GM21576 (cell line): ENCODE results near the gene IL5.
"Not testable (repeated sequence)": the region's sequence is repeated elsewhere in the genome, so short reads cannot be mapped to it uniquely, and the experiment has no call there.

ENCODE experiments used
- ATAC-seq: cut with Tn5 transposase; IDR thresholded peaks from one replicate; pipeline ENCODE4 v1.9.1; 2021; ENCODE audit warnings: mild to moderate bottlenecking, moderate library complexity; ENCODE audit not compliant: unreplicated experiment

The IL5 gene

DNA sequence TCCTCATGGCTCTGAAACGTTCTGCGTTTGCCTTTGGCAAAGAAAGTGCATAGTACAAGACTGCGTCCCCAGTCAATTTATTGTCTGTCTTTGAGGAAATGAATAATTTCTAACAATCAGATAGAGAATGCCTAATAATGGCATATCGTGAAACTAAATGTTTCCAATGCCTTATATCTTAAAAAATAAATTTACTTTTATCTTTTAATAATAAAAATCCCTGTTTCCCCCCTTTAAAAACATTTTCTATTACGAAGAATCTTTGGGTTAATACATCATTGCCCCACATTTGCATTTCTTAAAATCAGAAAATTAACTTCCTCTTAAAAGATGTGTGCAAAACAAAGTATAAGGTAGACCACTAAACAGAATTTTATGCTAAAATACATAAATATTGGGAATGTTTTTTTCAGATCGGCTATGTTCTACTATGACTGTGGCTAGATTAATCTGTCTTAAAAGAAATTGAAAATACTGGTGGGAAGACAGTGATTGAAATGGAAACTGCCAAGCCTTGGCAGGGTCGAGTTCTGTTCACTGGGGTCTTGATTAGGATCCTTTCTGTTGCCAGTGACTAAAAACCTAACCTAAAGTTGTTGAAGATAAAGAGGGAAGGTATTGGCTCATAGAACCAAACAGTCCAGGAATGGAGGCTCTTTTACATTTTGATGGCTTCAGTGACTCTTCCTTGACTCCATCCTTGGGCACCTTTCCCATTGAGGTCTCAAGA lies at the start of gene IL5:
Gene IL5, minus strand, starts transcription at position 51 of the 730 bp plus-strand sequence. Its CDS starts 44 bp downstream, at position 7.
- no peak for ATAC-seq

GRCh38 chr5:132592521-132592920 lies 49.2 kb upstream of the IL5 start:
- ATAC-seq, result no peak

GRCh38 chr5:132591145-132591544 lies 47.8 kb upstream of the IL5 start:
- no peak for ATAC-seq

DNA sequence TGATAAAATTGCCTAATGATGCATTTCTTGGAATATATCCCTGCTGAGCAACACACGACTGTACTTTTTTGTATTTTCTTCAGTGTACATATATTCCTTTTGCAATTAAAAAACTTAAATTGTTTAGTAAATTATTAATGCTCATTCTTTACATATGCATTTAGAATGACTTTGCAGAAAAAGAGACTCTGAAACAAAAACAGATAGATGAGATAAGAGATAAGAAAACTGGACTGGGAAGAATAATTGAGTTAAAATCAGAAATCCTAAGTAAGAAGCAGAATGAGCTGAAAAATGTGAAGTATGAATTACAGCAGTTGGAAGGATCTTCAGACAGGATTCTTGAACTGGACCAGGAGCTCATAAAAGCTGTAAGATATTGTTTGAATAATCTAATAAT lies 46.1 kb upstream of the IL5 start:
- no peak for ATAC-seq

GRCh38 chr5:132586063-132586462 lies 42.7 kb upstream of the IL5 start:
- no peak for ATAC-seq

GRCh38 chr5:132584560-132584959 lies 41.2 kb upstream of the IL5 start:
- ATAC-seq, result not testable (repeated sequence)

DNA sequence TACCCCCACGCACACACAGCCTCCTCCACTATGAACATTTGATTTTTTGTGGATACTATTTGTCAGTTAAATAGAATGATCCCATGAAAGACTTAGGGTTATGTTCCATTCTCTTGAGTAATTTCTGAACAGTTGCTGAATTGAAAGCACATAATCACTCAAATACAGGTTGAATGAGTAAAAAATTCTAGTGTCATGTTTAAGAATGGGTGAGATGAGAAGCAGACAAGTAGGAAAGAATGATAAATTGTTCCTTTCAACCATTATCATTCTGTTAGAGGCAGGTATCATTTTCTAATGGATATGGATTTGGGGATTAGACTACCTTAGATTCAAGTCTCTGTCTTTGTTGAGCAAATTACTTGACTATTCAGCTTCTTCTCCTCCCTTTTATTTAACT lies 32.8 kb upstream of the IL5 start:
- ATAC-seq, result no peak

DNA sequence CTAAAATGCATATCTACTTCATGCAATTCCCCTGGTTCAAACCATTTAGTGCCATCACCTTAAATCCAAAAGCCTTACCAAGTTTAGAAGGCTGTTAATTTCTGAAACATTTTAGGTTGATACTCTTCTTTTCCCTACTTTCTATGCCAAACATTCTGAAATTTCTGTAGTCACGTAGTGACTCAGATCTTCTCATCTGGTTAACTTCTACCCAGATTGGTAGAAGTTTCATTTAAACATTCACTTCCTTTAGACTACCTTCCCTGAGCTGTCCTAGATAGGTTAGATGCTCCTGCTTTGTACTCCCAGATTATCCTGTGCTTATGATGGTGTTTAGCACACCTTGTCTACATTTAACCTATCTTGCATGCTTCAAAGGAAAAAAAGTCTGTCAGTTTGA lies 23.3 kb upstream of the IL5 start:
- ATAC-seq, result no peak

DNA sequence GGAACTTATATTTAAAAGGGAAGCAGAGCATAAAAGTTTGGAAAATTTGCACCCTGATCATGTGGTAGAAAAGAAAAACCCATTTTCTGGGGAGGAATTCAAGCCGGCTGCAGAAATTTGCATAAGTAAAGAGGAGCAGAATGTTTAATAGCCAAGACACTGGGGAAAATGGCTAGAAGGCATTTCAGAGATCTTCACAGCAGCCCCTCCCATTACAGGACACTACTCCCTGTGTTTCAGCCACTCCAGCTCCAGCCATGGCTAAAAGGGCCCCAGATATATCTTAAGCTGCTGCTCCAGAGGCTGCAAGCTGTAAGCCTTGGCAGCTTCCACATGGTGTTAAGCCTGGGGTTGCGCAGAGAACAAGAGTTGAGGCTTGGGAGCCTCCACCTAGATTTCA lies 21.2 kb upstream of the IL5 start:
- ATAC-seq, result not testable (repeated sequence)

GRCh38 chr5:132561601-132562000 lies 18.3 kb upstream of the IL5 start:
- no peak for ATAC-seq

DNA sequence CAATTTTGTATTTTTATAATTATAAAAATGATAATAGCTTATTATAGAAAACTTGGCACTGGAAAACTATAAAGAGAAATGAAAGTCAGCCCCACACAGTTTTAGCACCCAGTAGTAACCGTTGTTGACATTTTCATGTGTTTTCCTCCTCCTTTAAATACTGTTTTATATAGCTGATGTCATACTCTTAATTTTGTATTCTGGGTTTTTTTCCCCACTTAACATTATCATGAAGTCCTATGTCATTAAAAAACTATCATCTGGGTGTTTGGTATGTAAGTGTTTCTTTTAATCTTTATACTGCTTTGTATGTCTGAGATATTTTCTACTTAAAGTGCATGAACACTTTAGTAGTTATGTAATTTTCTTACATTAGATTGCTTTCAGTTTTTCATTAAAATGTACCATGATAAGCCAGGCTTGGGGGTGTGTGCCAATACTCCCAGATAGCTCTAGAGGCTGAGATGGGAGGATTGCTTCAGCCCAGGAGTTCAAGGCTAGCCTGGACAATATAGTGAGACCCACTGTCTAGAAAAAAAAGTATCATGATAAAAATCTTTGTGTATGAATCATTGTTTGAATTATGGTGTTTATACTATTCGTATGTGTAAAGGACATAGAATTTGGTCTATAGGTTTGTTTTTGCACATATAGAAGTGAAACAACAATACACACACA lies 16.2 kb upstream of the IL5 start:
- ATAC-seq, result no peak

GRCh38 chr5:132557478-132558172 lies 14.3 kb upstream of the IL5 start:
- ATAC-seq, result peak; percentile 44

- ATAC-seq, result peak; percentile 91
These were observed 13.6 kb upstream of the IL5 start, which contains the start of gene RAD50 for GRCh38 chr5:132556763-132557477. Gene RAD50 (plus strand): TSS chr5:132556977. CDS start chr5:132557325, 348 bp downstream.

DNA sequence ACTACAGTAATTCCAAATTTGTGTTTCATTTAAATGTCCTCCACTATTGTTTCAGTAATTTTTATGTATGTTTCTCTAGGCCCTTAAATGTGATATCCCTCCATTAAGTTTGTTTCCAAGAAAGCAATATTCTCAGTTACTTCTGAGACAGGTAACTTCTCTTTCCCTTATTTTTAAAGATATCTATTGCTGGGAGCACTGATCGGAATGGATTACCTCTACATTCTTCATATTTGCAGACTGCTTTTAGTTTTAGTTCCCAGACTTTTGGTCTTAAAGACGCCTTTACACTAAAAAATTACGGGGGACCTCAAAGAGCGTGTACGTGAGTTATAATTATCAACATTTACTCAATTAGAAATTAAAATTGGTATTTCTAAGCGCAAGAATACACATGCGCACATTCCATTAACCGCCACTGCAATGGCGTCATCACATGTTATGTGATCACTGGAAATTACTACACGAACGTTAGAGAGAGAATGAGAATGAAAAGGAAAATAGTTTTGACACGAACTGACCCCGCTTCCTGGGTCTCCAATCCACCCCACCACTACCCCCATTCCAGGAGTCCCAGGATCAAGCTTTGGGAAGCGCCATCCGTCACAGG lies 12.9 kb upstream of the IL5 start:
- ATAC-seq, result no peak

DNA sequence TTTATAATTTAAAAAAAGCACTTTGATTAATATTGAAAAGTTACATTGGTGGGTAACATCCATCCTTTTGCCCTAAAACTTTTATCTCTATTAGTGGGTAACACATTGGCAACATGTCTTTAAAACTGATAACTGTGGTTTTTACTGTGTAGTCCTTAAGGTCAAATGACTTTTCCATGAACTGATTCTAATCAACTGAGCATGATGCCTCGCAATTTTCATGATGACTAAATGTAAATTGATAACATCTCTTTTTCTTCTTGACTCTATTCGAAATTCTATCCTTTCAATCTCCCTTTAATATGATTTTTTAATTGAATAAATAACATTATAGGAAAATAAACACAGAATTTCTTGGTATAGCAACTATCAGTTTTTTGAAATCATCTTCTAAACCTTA lies 6.3 kb upstream of the IL5 start:
- no peak for ATAC-seq

- not testable (repeated sequence) for ATAC-seq
These were observed 5.5 kb upstream of the IL5 start for GRCh38 chr5:132548834-132549233.

DNA sequence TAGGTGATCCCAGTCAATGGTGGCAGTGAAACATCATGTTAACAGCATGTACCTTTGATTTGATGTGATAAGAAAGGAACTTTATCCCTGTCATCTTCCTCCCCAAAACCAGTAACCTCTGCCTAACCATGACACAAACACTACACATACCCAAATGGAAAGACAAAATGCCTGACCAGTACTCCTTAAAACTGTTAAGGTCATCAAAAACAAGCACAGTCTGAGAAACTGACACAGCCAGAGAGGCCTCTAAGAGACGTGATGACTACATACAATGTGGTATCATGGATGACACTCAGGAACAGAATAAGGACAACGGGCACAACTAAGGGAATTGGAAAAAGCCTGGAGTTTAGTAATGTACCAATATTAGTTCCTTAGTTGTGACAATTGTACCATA lies 3.9 kb upstream of the IL5 start:
- ATAC-seq, result no peak

DNA sequence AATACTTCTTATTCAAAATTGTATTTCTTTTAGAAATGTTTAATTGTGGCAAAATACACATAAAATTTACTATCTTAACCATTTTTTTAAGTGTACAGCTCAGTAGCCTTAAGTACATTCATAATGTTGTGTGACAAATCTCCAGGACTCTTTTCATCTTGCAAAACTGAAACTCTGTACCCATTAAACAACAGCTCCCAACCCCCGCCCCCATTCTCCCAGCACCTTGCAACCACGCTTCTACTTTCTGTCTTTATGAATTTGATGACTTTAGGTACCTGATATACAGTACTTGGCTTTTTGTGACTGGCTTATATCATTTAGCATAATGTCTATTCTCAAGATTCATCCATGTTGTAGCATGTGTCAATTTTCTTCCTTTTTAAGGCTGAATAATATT lies 2.8 kb upstream of the IL5 start:
- ATAC-seq, result no peak

- ATAC-seq, result no peak
These were observed 2.6 kb downstream of the IL5 start for GRCh38 chr5:132540764-132541163.

GRCh38 chr5:132540149-132540548 lies 3.2 kb downstream of the IL5 start:
- ATAC-seq, result no peak

GRCh38 chr5:132539716-132540115 lies 3.6 kb downstream of the IL5 start:
- ATAC-seq, result no peak
